Measurements from ENCODE around the gene CADPS2.

Gene CADPS2

DNA sequence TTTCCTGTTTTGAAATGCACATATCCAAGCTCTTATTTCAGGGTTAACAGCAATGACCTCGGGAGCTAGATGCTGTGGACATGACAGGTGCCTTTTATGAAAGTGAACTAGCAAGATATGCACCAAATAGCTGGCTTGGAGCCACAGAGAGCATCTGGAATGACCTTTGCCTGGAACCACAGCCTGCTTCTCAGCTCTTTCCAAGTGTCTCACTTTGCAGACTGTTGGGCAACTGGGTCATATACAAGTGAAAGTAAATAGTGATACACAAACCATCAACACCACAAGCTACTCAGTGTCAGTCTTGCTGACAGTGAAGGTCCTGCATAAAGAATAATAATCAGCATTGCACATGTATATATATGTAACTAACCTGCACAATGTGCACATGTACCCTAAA is 370.9 kb downstream of the CADPS2 start:
- DNase-seq: no peak

GRCh38 chr7:122511268-122511667 is 375.0 kb downstream of the CADPS2 start:
- DNase-seq: no peak

DNA sequence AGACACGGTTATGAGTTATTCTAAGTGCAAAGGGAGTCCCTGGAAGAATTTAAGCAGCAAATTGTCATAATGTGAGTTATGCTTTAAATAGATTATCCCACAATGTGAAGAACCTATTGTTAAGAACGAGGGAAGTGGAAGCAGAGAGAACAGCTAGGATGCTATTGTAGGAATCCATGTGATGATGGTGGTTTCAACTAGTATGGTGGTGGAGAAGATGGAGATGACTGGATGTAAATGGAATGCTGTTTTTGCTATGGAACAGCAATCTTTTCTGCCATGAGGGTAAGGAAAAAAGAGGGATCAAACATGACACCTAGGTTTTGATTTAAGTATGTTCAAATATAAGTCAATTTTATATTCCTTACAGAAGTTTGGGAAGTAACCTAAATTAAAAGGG is 378.7 kb downstream of the CADPS2 start:
- no peak for DNase-seq

DNA sequence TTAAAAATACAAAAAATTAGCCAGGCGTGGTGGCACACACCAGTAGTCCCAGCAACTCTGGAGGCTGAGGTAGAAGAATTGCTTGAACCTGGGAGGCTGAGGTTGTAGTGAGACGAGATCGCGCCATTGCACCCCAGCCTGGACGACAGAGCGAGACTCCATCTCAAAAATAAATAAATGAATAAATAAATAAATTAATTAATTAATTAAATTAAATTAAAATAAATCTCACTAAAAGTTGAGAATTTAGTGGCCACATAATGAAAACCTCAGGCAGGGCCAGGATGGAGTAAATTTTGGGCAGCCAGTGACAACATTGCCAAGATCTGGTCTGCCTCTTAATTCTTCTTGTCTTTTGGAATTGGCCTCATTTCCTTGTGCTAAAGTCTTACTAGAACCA is 394.3 kb downstream of the CADPS2 start:
- no peak for DNase-seq

DNA sequence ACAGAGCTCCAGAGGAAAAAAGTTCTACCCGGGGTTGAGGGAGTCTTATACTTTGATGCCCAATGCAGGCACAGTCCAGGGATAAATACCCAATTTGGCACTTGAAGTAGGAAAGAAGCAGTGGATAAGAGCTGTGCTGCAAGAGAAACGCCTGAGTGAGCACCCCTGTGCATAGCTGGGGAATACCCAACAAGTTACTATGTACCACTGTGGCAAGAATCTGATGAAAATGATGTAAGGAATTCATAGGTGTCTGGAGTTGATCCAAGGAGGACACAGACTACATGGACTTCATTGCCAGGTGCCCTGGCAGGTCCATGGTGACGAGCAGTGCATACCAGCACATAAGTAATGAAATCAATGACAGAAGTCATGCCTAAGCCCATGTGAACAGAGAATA is 398.0 kb downstream of the CADPS2 start:
- DNase-seq: no peak

- DNase-seq: no peak
Measured at GRCh38 chr7:122487131-122487530, 399.1 kb downstream of the CADPS2 start.

DNA sequence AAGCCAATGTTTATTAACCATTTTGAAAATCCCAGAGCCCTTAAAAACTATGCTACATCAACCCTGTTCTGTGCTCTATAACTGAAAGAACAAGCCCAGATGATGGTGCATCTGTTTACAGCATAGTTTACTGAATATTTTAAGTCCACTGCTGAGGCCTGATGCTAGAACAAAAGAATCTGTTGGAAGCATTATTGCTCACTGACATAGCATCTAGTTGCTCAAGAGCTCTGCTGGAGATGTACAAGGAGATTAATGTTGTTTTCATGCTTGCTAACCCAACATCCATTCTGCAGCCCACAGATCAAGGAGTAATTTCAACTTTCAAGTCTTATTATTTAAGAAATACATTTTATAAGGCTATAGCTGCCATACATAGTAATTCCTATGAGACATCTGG is 400.4 kb downstream of the CADPS2 start:
- no peak for DNase-seq

GRCh38 chr7:122482212-122482611 is 404.0 kb downstream of the CADPS2 start:
- no peak for DNase-seq

DNA sequence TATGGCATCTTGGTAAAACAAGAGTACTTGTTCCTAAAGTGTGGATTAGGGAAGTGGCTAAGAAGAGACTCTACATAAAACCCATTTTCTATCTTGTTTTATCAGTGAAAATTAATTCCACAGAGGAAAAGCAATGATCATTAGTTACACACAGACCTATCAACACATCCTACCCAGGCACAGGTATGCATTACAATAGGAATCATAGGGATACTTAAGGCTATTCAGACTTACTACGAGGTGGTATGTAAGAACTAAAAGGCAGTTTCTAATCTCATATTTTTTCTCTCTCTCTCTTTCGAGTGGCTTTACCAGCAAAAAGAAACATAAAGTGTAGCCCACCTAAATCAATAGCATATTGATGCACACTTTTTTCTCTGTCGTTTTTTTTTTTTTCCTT is 415.4 kb downstream of the CADPS2 start:
- DNase-seq: no peak

DNA sequence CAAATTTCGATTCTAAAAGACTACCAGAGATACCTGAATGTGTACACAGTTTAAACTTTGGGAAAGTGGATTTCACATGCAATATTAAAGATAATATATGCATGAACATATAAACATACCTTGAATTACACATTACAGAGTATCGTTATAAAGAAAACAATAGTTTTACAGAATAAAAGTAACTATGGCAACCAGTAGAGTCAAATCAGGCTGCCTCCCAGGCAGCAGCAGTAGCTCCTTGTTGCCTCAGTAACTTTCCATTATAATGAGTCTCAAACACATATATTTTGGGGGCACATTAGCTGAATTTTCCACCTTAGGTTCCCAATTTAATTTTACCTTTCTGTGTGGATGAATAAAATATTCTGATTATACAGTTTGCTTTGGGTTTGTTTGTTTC is 417.3 kb downstream of the CADPS2 start:
- no peak for DNase-seq

DNA sequence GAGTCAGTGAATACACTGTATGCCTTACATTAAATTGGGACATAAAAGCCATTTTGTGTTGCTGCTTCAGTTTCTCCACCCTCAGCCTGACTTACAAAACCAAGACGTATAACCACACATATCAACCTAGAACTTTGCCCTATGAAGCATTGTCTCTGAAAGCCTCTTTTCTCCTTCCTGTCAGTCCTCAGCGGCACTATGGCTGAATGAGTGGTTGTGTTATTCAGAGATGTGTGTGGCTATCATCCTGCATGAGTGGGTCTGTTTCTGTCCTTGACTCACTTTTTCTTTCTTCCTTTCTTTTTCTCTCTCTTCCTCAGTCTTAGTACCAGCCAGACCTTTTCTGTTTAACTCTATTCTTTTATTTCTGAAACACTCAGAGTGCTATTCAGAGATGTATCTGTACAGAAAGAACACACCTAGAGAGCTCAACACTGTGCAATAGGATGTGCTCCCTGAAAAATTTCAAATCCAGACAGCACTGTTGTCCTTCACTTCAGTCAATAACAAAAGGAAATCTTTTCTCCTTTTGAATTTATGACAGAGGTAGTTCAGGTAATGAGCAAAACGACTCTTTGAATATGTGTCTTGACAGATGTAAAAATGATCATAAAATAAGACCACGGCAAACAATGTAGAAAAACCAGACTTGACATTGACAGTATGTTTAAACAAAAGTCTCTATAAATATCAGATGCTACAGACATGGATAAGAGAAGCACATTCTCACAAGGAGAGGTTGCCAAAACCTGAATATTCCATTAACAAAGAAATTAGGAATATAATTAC is 418.4 kb downstream of the CADPS2 start:
- no peak for DNase-seq

DNA sequence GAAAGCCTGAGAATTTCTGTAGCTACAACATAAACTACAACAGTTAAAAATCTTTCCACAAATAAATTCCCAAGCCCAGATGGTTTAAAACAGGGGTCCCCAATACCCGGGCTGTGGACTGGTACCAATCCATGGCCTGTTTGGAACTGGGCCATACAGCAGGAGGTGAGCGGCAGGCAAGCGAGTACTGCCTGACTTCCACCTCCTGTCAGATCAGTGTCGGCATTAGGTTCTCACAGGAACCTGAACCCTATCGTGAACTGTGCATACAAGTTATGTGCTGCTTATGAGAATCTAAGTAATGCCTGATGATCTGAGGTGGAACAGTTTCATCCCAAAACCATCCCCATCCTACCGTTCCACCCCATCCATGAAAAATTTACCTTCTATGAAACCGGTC is 421.0 kb downstream of the CADPS2 start:
- DNase-seq: no peak

GRCh38 chr7:122463631-122464030 is 422.6 kb downstream of the CADPS2 start:
- no peak for DNase-seq

GRCh38 chr7:122460936-122461335 is 425.3 kb downstream of the CADPS2 start:
- no peak for DNase-seq

GRCh38 chr7:122457969-122458368 is 428.3 kb downstream of the CADPS2 start:
- no peak for DNase-seq

GRCh38 chr7:122457325-122457724 is 428.9 kb downstream of the CADPS2 start:
- DNase-seq: no peak

DNA sequence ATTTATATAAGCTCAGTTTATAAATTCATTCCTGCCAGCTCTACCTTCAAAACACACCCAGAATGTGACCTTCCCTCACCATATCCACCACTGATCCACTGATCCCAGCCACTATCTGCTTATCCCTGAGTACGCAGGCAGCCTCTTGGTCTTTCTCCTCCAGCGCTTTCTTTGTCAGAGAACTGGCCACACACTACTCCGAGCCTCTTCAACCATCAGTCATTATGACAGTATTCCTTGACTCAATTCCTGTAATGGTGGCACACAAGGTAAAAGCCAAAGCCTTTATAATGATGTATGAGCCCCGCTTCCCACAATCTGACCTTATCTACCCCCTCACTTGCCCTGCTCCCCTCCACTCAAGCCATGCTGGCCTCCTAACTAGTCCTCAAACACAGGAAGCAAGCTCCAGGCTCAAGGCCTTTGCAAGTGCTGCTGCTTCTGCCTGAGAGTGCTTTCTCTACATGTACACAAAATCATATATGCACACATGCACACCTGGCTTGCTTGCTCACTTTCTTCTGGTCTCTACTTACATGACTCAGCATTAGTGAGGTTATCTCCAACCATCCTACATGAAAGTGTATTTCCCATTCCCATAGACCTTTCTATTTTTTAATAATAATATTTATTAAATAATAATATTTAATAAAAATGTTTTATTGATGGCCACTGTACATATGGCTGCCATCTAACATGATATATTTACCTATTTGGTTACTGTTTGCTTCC is 431.3 kb downstream of the CADPS2 start:
- DNase-seq: no peak

GRCh38 chr7:122453432-122453831 is 432.8 kb downstream of the CADPS2 start:
- no peak for DNase-seq

DNA sequence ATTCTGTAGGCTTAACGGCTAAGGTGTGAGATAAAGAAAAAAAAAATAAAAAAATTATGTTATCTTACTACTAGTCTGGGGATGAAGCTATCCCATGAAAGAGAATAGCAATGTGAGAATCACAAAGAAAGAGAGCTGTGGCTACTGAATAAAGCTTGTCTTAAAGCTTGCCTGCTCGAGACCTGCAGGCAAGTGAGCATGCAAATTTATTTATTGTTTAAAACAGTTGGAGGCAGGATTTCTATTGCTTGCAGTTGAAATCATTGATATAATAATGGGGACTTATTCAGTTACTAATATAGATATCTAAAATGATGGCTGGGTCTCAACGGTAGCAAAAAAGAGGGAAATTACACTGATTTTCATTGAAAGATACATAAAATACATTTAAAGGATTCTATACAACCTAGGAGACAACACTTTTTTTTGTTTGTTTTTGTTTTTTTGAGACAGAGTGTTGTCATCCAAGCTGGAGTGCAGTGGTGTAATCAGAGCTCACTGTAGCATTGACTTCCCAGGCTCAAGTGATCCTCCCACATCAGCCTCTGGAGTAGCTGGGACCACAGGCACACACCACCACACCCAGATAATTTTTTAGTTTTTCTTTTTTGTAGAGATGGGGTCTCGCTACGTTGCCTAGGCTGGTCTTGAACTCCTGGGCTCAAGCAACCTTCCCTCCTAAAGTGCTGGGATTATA is 437.2 kb downstream of the CADPS2 start:
- no peak for DNase-seq

DNA sequence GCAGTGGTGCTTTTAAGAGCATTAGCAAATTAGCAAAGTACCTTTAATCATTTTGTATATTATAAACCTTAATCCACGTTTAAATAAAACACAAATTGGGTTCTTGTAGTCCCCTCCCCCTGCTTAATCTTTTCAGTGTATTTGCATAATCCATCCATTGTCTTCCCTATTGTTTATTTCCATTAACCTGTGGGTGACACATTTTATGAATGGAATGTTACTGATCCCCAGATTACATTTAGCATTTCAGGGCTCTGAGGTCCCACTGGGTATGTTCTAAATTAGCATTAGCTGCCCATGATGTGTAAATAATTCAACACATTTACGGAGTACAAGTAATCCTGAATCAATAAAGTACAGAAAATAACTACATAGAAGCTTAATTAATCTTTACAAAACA is 443.3 kb downstream of the CADPS2 start:
- no peak for DNase-seq

DNA sequence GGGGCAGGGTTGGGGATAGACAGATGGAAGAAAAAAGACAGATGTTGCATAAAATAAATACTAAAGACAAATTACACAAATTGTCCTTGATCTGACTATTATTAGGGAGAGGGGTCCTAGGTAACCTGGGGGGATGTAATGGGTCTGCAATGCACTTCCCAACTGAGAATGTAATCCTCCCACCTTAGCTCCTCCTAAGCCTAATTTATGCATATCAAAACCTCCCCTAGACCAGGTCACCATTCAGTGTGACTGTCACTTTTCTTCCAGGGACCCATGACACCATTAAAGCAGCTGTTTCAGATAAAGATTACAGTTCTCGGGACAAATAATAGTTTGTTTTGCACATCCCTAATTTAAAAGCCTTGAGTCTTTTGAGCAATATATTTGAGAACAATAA is 447.8 kb downstream of the CADPS2 start:
- no peak for DNase-seq

DNA sequence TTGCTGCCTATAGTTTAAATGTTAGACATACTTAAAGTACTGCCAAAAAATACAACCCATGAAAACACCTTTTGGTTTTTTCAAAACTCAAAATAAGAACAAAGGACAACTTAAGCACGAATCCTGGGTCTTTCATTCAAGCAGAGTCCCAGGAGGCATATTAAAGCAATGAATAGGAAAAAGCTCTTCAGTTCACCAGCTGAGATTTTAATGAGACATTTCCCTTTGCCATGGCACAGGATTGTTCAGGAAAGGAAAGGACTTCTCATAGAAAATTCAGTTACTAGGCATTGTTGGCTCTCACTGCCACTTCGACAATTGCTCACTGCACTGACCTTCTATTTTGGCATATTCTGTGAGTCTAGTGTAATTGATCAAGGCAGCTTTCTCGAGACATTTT is 448.3 kb downstream of the CADPS2 start:
- DNase-seq: no peak

DNA sequence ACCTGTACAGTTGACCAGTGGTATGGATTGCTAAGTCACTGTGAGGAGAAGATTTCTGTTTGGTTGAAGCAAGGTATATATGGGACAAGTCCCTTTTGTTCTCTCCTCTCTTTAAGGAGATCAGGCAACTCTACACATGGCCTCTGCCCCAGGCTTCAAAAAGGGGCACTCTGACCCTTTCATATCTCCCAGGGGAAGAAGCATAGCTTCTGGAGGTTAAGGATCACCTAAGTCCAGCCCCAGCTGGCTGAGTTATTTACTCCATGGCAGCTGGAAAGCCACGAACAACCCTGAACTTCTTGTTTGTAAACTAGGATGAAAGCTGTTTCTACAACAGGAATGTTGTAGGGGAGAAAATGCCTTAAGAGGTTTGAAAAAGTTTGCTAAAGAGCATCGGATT is 452.5 kb downstream of the CADPS2 start:
- DNase-seq: no peak

GRCh38 chr7:122430710-122431109 is 455.6 kb downstream of the CADPS2 start:
- DNase-seq: no peak

All from femur (tissue), 1 donor.